Smooth muscle cell (in vitro differentiated cells): ENCODE measurements around the gene SF3B5. TPM values are rescaled to one million over a fixed set of nuclear protein-coding genes. Genes with fewer than 3 reads are reported as not detected.

ENCODE experiments used
- DNase-seq: peaks from one replicate; lab custom pipeline; 2025; ENCODE audit not compliant: unreplicated experiment; lab: John Stamatoyannopoulos, UW
- H2AFZ ChIP-seq: fragments of 200-600 bp; sonication (generic); 2 replicates; pipeline ENCODE4 v1.6.0; 2016; ENCODE audit warnings: antibody characterized with exemption, low read depth, mild to moderate bottlenecking
- H3F3A ChIP-seq: fragments of 200-600 bp; sonication (generic); 2 replicates; pipeline ENCODE4 v1.6.0; 2017; ENCODE audit warnings: antibody characterized with exemption, low read depth
- H3K27ac ChIP-seq: fragments of 200-600 bp; sonication (generic); 2 replicates; pipeline ENCODE4 v1.5.1; 2016; ENCODE audit warnings: low read depth, mild to moderate bottlenecking
- H3K27me3 ChIP-seq: fragments of 200-600 bp; sonication (generic); 2 replicates; pipeline ENCODE4 v1.6.1; 2016; ENCODE audit warnings: low read depth, mild to moderate bottlenecking
- H3K36me3 ChIP-seq: fragments of 200-600 bp; sonication (generic); 2 replicates; pipeline ENCODE4 v1.5.1; 2016; ENCODE audit warnings: low read depth
- H3K4me1 ChIP-seq: fragments of 200-600 bp; sonication (generic); 2 replicates; pipeline ENCODE4 v1.5.1; 2016; ENCODE audit warnings: low read depth
- H3K4me2 ChIP-seq: fragments of 200-600 bp; sonication (generic); 2 replicates; pipeline ENCODE4 v1.6.0; 2016; ENCODE audit warnings: mild to moderate bottlenecking
- H3K4me3 ChIP-seq: fragments of 200-600 bp; sonication (generic); 2 replicates; pipeline ENCODE4 v1.5.1; 2016; ENCODE audit warnings: mild to moderate bottlenecking
- H3K79me2 ChIP-seq: fragments of 200-600 bp; sonication (generic); 2 replicates; pipeline ENCODE4 v1.6.0; 2016; ENCODE audit warnings: low read depth, mild to moderate bottlenecking
- H3K9ac ChIP-seq: fragments of 200-600 bp; sonication (generic); 2 replicates; pipeline ENCODE4 v1.6.0; 2016; ENCODE audit warnings: low read depth
- H3K9me3 ChIP-seq: fragments of 200-600 bp; sonication (generic); replicated peaks from 2 replicates; pipeline ENCODE4 v1.5.1; 2016; ENCODE audit warnings: low read depth
- H4K20me1 ChIP-seq: fragments of 200-600 bp; sonication (generic); 2 replicates; pipeline ENCODE4 v1.6.0; 2016; ENCODE audit warnings: low read depth
- CTCF ChIP-seq: fragments of 200-600 bp; sonication (generic); IDR thresholded peaks from 2 replicates; pipeline ENCODE4 v1.5.1; 2017; ENCODE audit warnings: borderline replicate concordance, mild to moderate bottlenecking, antibody characterized with exemption; ENCODE audit not compliant: insufficient read depth, poor library complexity, severe bottlenecking
- WGBS: methylation state at CpG from one replicate; pipeline ENCODE4 v1.1.7; 2016; ENCODE audit warnings: low lambda C conversion rate; 5-methylcytosine and 5-hydroxymethylcytosine counted together
- polyA plus RNA-seq: library from polyadenylated mRNA; unstranded; fragments of >200 nt; fragmentation: Nextera tagmentation; extraction: Ambion mirVana; gene quantifications from 2 replicates; pipeline ENCODE4 v1.2.1, GENCODE V29; 2016
- total RNA-seq: library from RNA; depleted of rRNA; stranded (reverse); fragments of >200 nt; gene quantifications from 2 replicates; pipeline ENCODE4 v1.2.3, GENCODE V29; 2014

Gene SF3B5
- total and polyA plus RNA-seq, 2 experiments from 2014 or later, result 156 to 189 TPM

- Histone ChIP-seq H3K27me3 (peaks cover 16% of the 10 kb centered on the region), H3K9ac (no peak overlapping the region), H2AFZ (no peak overlapping the region), H3K79me2 (no peaks in the 10 kb centered on the region), H3K36me3 (no peaks in the 10 kb centered on the region), H3K4me1 (no peaks in the 10 kb centered on the region), H3K4me3 (no peak overlapping the region), H3K9me3 (no peaks in the 10 kb centered on the region), H3K27ac (no peak overlapping the region), H4K20me1 (no peaks in the 10 kb centered on the region), H3F3A (no peaks in the 10 kb centered on the region), H3K4me2 (no peak overlapping the region)
- WGBS, result 89% methylated on average over 1 of the region's 1 CpG
- no peak for DNase-seq
- TF ChIP-seq CTCF, result no peak
Observed at GRCh38 chr6:144075875-144076274, 19.5 kb downstream of the SF3B5 start.

GRCh38 chr6:144075187-144075586, 20.2 kb downstream of the SF3B5 start:
- Histone ChIP-seq H3K4me2 (no peak overlapping the region), H3K9ac (no peak overlapping the region), H3K27ac (no peak overlapping the region), H3K4me3 (no peak overlapping the region), H3K9me3 (no peaks in the 10 kb centered on the region), H3K36me3 (no peaks in the 10 kb centered on the region), H4K20me1 (no peaks in the 10 kb centered on the region), H3K79me2 (no peaks in the 10 kb centered on the region), H2AFZ (no peak overlapping the region), H3K4me1 (no peaks in the 10 kb centered on the region), H3K27me3 (peaks cover 22% of the 10 kb centered on the region), H3F3A (no peaks in the 10 kb centered on the region)
- WGBS, result 84% methylated on average over 3 of the region's 3 CpGs
- no peak for TF ChIP-seq CTCF
- no peak for DNase-seq

GRCh38 chr6:144073024-144073423, 22.3 kb downstream of the SF3B5 start:
- 59% methylated on average over 3 of the region's 3 CpGs for WGBS
- no peak for DNase-seq
- no peak overlapping the region for H2AFZ ChIP-seq
- H3K27ac ChIP-seq, result no peak overlapping the region
- H3K4me3 ChIP-seq, result no peak overlapping the region
- H3K36me3 ChIP-seq, result no peaks in the 10 kb centered on the region
- H3K79me2 ChIP-seq, result no peaks in the 10 kb centered on the region
- H3K4me2 ChIP-seq, result no peak overlapping the region
- no peaks in the 10 kb centered on the region for H3K9me3 ChIP-seq
- H3F3A ChIP-seq, result no peaks in the 10 kb centered on the region
- no peak overlapping the region for H3K9ac ChIP-seq
- H3K4me1 ChIP-seq, result no peaks in the 10 kb centered on the region
- no peaks in the 10 kb centered on the region for H4K20me1 ChIP-seq
- H3K27me3 ChIP-seq, result peaks cover 41% of the 10 kb centered on the region
- TF ChIP-seq CTCF, result no peak

- H3K27me3 ChIP-seq, result peaks cover 76% of the 10 kb centered on the region
- H3F3A ChIP-seq, result no peaks in the 10 kb centered on the region
- H3K79me2 ChIP-seq, result no peaks in the 10 kb centered on the region
- no peak overlapping the region for H3K27ac ChIP-seq
- H4K20me1 ChIP-seq, result no peaks in the 10 kb centered on the region
- no peak overlapping the region for H3K4me2 ChIP-seq
- no peak for TF ChIP-seq CTCF
- DNase-seq, result no peak
- H2AFZ ChIP-seq, result no peak overlapping the region
- no peak overlapping the region for H3K9ac ChIP-seq
- no peak overlapping the region for H3K4me3 ChIP-seq
- H3K36me3 ChIP-seq, result no peaks in the 10 kb centered on the region
- 58% methylated on average over 3 of the region's 3 CpGs for WGBS
- H3K9me3 ChIP-seq, result no peaks in the 10 kb centered on the region
- H3K4me1 ChIP-seq, result peaks cover 5% of the 10 kb centered on the region
Observed at GRCh38 chr6:144069506-144069905, 25.9 kb downstream of the SF3B5 start.
